Stomach (tissue), 9 donors: Measurements from ENCODE around the gene XCR1. TPM values are rescaled to one million over a fixed set of nuclear protein-coding genes. Genes with fewer than 3 reads are reported as not detected.

Experiments
- DNase-seq, 2 donors: peaks; one replicate each; pipeline versions ENCODE4 v3.0.0 to v3.0.0-alpha.2; 2013 to 2019
- H3K27ac ChIP-seq, 5 donors: fragments of 200-600 bp in 4 of 5; sonication (generic) in 4 of 5; one replicate each; pipeline ENCODE4 v1.5.1; 2013 to 2019; ENCODE audit warnings: mild to moderate bottlenecking in 1 of 5, moderate library complexity in 1 of 5
- H3K27me3 ChIP-seq, 3 donors: fragments of 200-600 bp; sonication (generic); one replicate each; pipeline ENCODE4 v1.5.1; 2017 to 2019; ENCODE audit warnings: mixed run types in 1 of 3
- H3K36me3 ChIP-seq, 4 donors: fragments of 200-600 bp; sonication (generic); 1 replicate in 3 of 4; 2 replicates in 1 of 4; pipeline ENCODE4 v1.5.1; 2016 to 2019
- H3K4me1 ChIP-seq, 4 donors: fragments of 200-600 bp; sonication (generic); one replicate each; pipeline ENCODE4 v1.5.1; 2016 to 2019
- H3K4me3 ChIP-seq, 4 donors: fragments of 200-600 bp; sonication (generic) in 3 of 4; one replicate each; pipeline ENCODE4 v1.5.1; 2016 to 2019; ENCODE audit warnings: mild to moderate bottlenecking in 1 of 4
- H3K9me3 ChIP-seq, 4 donors: fragments of 200-600 bp; sonication (generic); one replicate each; pipeline ENCODE4 v1.5.1; 2016 to 2019
- CTCF ChIP-seq, 7 experiments: fragments of 450-650 bp in 4 of 7; fragments of 200-600 bp in 3 of 7; sonication (generic) in 3 of 7; IDR thresholded peaks; one replicate each; pipeline ENCODE4 v1.5.1; 2016 to 2019; ENCODE audit warnings: antibody characterized with exemption in 7 of 7, control low read depth in 2 of 7, mild to moderate bottlenecking in 1 of 7
- EP300 ChIP-seq: sonication (generic); formaldehyde crosslinking; IDR thresholded peaks from one replicate; pipeline ENCODE4 v1.6.1; 2017; ENCODE audit warnings: antibody characterized with exemption
- POLR2A ChIP-seq, 4 donors: fragments of 450-650 bp; IDR thresholded peaks; one replicate each; pipeline ENCODE4 v1.6.1; 2016; ENCODE audit warnings: antibody characterized with exemption in 4 of 4, control low read depth in 2 of 4, mild to moderate bottlenecking in 1 of 4, moderate library complexity in 1 of 4
- POLR2AphosphoS5 ChIP-seq, 3 donors: sonication (generic); formaldehyde crosslinking; IDR thresholded peaks; one replicate each; pipeline ENCODE4 v1.6.1; 2016; ENCODE audit warnings: antibody characterized with exemption in 3 of 3
- WGBS, 5 donors: extraction: QIAGEN DNeasy Blood & Tissue Kit in 3 of 5; methylation state at CpG; one replicate each; pipeline versions ENCODE4 v1.1.5 to v1.1.7; 2013 to 2018; 5-methylcytosine and 5-hydroxymethylcytosine counted together
- intact Hi-C: fragments of 100-400 bp; cut with DNase I; formaldehyde crosslinking; loops from one replicate; pipeline ENCODE4 v1.15.1; 2023; ENCODE audit warnings: low total_unique reads
- polyA plus RNA-seq, 3 donors: library from polyadenylated mRNA; stranded (reverse); fragments of 200-250 nt; gene quantifications; one replicate each; pipeline ENCODE4 v1.2.3, GENCODE V29; 2013
- total RNA-seq, 5 donors: library from RNA; depleted of rRNA; stranded (reverse); fragments of >200 nt; gene quantifications; one replicate each; pipeline versions ENCODE4 v1.1.0 to v1.2.3, GENCODE V29; 2014 to 2016
- donor health status: healthy with polysubstance abuse.
- donor health status: Bipolar disorder and iron deficiency.
- donor health status: healthy.

Gene XCR1
- total and polyA plus RNA-seq, 8 donors = under 0.01 to 0.37 (median 0.08) TPM; not detected in 4

GRCh38 chr3:45984331-45985312 lies 42.7 kb downstream of the XCR1 start:
- H3K27me3 ChIP-seq = no peaks in the 10 kb centered on the region
- no peaks in the 10 kb centered on the region for H3K9me3 ChIP-seq
- intact Hi-C loops = no loop called here
- H3K36me3 ChIP-seq = peaks cover 37 to 52% (median 50%) of the 10 kb centered on the region in 4 donors
- no peak for DNase-seq
- TF ChIP-seq POLR2AphosphoS5 (IDR thresholded peaks at IDR 0.05) (peak in 2 of 3 donors; percentile 30 to 60), EP300 (no peak)
- peaks cover 80 to 100% (median 84%) of the 10 kb centered on the region in 4 donors for H3K4me1 ChIP-seq
- no peak overlapping the region for H3K4me3 ChIP-seq
- WGBS, 5 donors = 48 to 64% (median 57%) methylated on average over 8 of the region's 8 CpGs
- peak overlapping the region; percentile 61 to 97 (median 91) for H3K27ac ChIP-seq

GRCh38 chr3:45983770-45984169 lies 43.5 kb downstream of the XCR1 start:
- no peaks in the 10 kb centered on the region for H3K9me3 ChIP-seq
- WGBS, 5 donors = 30 to 69% (median 47%) methylated on average over 3 of the region's 3 CpGs
- TF ChIP-seq POLR2AphosphoS5 (IDR thresholded peaks at IDR 0.05) (peak in 1 of 3 donors; percentile 13), EP300 (no peak), POLR2A (IDR thresholded peaks at IDR 0.05) (no peak)
- intact Hi-C loops = no loop called here
- H3K4me1 ChIP-seq = peaks cover 75 to 99% (median 80%) of the 10 kb centered on the region in 4 donors
- H3K36me3 ChIP-seq = peaks cover 39 to 60% (median 57%) of the 10 kb centered on the region in 4 donors
- H3K4me3 ChIP-seq = no peak overlapping the region
- peak overlapping the region; percentile 28 to 97 (median 91) for H3K27ac ChIP-seq
- H3K27me3 ChIP-seq = no peaks in the 10 kb centered on the region
- DNase-seq = no peak

- no peak overlapping the region for H3K4me3 ChIP-seq
- no peaks in the 10 kb centered on the region for H3K9me3 ChIP-seq
- no peaks in the 10 kb centered on the region for H3K27me3 ChIP-seq
- WGBS, 5 donors = 39 to 53% (median 51%) methylated on average over 2 of the region's 2 CpGs
- TF ChIP-seq POLR2A (IDR thresholded peaks at IDR 0.05) = no peak
- no peak for TF ChIP-seq POLR2AphosphoS5 (IDR thresholded peaks at IDR 0.05)
- no peak for TF ChIP-seq CTCF (IDR thresholded peaks at IDR 0.05)
- no peak for TF ChIP-seq EP300
- no peak for DNase-seq
- peak overlapping the region; percentile 3 to 97 (median 32) for H3K27ac ChIP-seq
- H3K4me1 ChIP-seq = peaks cover 52 to 97% (median 77%) of the 10 kb centered on the region in 4 donors
- intact Hi-C loops = no loop called here
- peaks cover 46 to 77% (median 72%) of the 10 kb centered on the region in 4 donors for H3K36me3 ChIP-seq
Measured at GRCh38 chr3:45981346-45982074, 45.8 kb downstream of the XCR1 start.

- peak overlapping the region in 4 of 5 donors; percentile 3 to 97 (median 46) for H3K27ac ChIP-seq
- peaks cover 45 to 97% (median 77%) of the 10 kb centered on the region in 4 donors for H3K4me1 ChIP-seq
- 94 to 100% (median 95%) methylated on average over 2 of the region's 2 CpGs for WGBS, 5 donors
- no peaks in the 10 kb centered on the region for H3K9me3 ChIP-seq
- intact Hi-C loops = no loop called here
- H3K4me3 ChIP-seq = no peak overlapping the region
- H3K36me3 ChIP-seq = peaks cover 50 to 84% (median 79%) of the 10 kb centered on the region in 4 donors
- no peaks in the 10 kb centered on the region for H3K27me3 ChIP-seq
- TF ChIP-seq POLR2AphosphoS5 (IDR thresholded peaks at IDR 0.05) (no peak), EP300 (no peak), POLR2A (IDR thresholded peaks at IDR 0.05) (no peak), CTCF (IDR thresholded peaks at IDR 0.05) (no peak)
- no peak for DNase-seq
Measured at GRCh38 chr3:45980819-45981218, 46.5 kb downstream of the XCR1 start.
